ENCODE results near the gene GALK2.

- no peak for TF ChIP-seq CTCF (conservative IDR thresholded peaks at IDR 0.05; ENCODE audit: low read depth in 2 of 2)
- TF ChIP-seq, protein P1, sequence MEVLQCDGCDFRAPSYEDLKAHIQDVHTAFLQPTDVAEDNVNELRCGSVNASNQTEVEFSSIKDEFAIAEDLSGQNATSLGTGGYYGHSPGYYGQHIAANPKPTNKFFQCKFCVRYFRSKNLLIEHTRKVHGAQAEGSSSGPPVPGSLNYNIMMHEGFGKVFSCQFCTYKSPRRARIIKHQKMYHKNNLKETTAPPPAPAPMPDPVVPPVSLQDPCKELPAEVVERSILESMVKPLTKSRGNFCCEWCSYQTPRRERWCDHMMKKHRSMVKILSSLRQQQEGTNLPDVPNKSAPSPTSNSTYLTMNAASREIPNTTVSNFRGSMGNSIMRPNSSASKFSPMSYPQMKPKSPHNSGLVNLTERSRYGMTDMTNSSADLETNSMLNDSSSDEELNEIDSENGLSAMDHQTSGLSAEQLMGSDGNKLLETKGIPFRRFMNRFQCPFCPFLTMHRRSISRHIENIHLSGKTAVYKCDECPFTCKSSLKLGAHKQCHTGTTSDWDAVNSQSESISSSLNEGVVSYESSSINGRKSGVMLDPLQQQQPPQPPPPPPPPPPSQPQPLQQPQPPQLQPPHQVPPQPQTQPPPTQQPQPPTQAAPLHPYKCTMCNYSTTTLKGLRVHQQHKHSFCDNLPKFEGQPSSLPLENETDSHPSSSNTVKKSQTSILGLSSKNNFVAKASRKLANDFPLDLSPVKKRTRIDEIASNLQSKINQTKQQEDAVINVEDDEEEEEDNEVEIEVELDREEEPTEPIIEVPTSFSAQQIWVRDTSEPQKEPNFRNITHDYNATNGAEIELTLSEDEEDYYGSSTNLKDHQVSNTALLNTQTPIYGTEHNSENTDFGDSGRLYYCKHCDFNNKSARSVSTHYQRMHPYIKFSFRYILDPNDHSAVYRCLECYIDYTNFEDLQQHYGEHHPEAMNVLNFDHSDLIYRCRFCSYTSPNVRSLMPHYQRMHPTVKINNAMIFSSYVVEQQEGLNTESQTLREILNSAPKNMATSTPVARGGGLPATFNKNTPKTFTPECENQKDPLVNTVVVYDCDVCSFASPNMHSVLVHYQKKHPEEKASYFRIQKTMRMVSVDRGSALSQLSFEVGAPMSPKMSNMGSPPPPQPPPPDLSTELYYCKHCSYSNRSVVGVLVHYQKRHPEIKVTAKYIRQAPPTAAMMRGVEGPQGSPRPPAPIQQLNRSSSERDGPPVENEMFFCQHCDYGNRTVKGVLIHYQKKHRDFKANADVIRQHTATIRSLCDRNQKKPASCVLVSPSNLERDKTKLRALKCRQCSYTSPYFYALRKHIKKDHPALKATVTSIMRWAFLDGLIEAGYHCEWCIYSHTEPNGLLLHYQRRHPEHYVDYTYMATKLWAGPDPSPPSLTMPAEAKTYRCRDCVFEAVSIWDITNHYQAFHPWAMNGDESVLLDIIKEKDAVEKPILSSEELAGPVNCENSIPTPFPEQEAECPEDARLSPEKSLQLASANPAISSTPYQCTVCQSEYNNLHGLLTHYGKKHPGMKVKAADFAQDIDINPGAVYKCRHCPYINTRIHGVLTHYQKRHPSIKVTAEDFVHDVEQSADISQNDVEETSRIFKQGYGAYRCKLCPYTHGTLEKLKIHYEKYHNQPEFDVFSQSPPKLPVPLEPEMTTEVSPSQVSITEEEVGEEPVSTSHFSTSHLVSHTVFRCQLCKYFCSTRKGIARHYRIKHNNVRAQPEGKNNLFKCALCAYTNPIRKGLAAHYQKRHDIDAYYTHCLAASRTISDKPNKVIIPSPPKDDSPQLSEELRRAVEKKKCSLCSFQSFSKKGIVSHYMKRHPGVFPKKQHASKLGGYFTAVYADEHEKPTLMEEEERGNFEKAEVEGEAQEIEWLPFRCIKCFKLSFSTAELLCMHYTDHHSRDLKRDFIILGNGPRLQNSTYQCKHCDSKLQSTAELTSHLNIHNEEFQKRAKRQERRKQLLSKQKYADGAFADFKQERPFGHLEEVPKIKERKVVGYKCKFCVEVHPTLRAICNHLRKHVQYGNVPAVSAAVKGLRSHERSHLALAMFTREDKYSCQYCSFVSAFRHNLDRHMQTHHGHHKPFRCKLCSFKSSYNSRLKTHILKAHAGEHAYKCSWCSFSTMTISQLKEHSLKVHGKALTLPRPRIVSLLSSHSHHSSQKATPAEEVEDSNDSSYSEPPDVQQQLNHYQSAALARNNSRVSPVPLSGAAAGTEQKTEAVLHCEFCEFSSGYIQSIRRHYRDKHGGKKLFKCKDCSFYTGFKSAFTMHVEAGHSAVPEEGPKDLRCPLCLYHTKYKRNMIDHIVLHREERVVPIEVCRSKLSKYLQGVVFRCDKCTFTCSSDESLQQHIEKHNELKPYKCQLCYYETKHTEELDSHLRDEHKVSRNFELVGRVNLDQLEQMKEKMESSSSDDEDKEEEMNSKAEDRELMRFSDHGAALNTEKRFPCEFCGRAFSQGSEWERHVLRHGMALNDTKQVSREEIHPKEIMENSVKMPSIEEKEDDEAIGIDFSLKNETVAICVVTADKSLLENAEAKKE (CRISPR knock-in tag; IDR thresholded peaks at IDR 0.05) = no peak
- no peak for TF ChIP-seq POLR2AphosphoS5 (IDR thresholded peaks at IDR 0.05; ENCODE audit: low read depth)
- no peak for TF ChIP-seq JUNB (IDR thresholded peaks at IDR 0.05; ENCODE audit: unreplicated experiment)
- no peak for TF ChIP-seq EZH2 (IDR thresholded peaks at IDR 0.05; ENCODE audit: low read depth, unreplicated experiment)
- no peak for TF ChIP-seq ZNF331 (CRISPR knock-in tag; IDR thresholded peaks at IDR 0.05; ENCODE audit: low read depth)
- no peak for TF ChIP-seq EZH2phosphoT487 (IDR thresholded peaks at IDR 0.05; ENCODE audit: unreplicated experiment)
- TF ChIP-seq, protein P2, sequence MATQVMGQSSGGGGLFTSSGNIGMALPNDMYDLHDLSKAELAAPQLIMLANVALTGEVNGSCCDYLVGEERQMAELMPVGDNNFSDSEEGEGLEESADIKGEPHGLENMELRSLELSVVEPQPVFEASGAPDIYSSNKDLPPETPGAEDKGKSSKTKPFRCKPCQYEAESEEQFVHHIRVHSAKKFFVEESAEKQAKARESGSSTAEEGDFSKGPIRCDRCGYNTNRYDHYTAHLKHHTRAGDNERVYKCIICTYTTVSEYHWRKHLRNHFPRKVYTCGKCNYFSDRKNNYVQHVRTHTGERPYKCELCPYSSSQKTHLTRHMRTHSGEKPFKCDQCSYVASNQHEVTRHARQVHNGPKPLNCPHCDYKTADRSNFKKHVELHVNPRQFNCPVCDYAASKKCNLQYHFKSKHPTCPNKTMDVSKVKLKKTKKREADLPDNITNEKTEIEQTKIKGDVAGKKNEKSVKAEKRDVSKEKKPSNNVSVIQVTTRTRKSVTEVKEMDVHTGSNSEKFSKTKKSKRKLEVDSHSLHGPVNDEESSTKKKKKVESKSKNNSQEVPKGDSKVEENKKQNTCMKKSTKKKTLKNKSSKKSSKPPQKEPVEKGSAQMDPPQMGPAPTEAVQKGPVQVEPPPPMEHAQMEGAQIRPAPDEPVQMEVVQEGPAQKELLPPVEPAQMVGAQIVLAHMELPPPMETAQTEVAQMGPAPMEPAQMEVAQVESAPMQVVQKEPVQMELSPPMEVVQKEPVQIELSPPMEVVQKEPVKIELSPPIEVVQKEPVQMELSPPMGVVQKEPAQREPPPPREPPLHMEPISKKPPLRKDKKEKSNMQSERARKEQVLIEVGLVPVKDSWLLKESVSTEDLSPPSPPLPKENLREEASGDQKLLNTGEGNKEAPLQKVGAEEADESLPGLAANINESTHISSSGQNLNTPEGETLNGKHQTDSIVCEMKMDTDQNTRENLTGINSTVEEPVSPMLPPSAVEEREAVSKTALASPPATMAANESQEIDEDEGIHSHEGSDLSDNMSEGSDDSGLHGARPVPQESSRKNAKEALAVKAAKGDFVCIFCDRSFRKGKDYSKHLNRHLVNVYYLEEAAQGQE (IDR thresholded peaks at IDR 0.05; ENCODE audit: unreplicated experiment) = no peak
- TF ChIP-seq CREB1 (CRISPR knock-in tag; IDR thresholded peaks at IDR 0.05; ENCODE audit: low read depth) = no peak
- TF ChIP-seq, protein P3, sequence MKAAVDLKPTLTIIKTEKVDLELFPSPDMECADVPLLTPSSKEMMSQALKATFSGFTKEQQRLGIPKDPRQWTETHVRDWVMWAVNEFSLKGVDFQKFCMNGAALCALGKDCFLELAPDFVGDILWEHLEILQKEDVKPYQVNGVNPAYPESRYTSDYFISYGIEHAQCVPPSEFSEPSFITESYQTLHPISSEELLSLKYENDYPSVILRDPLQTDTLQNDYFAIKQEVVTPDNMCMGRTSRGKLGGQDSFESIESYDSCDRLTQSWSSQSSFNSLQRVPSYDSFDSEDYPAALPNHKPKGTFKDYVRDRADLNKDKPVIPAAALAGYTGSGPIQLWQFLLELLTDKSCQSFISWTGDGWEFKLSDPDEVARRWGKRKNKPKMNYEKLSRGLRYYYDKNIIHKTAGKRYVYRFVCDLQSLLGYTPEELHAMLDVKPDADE (IDR thresholded peaks at IDR 0.05) = no peak
- no peak for TF ChIP-seq NANOG (IDR thresholded peaks at IDR 0.05; ENCODE audit: borderline replicate concordance)
These were observed 117.4 kb downstream of the GALK2 start for GRCh38 chr15:49287481-49287880.
